Activated naive CD4-positive, alpha-beta T cell treated with anti-CD3 and anti-CD28 coated beads, Interleukin-2, amount 50 U/mL, for 72 hours (primary cell): ENCODE measurements around the gene WDR7. TPM values are rescaled to one million over a fixed set of nuclear protein-coding genes. Genes with fewer than 3 reads are reported as not detected.

ENCODE experiments used
- ATAC-seq, 2 donors: fragments of 150-1000 bp; cut with Tn5 transposase; 2 replicates each; pipeline ENCODE4 v1.10.0; 2021; ENCODE audit warnings: mild to moderate bottlenecking in 2 of 2, moderate library complexity in 2 of 2
- DNase-seq, 2 donors: peaks; one replicate each; pipeline ENCODE4 v3.0.0; 2021 to 2022; ENCODE audit warnings: low spot score in 2 of 2
- H3K27ac Mint-ChIP-seq, 2 donors: one replicate each; pipeline ENCODE4 v1.8.0; 2022; ENCODE audit warnings: mild to moderate bottlenecking in 2 of 2, mixed read lengths in 2 of 2
- H3K36me3 Mint-ChIP-seq, 2 donors: one replicate each; pipeline ENCODE4 v1.8.0; 2022; ENCODE audit warnings: mixed read lengths in 2 of 2
- H3K9me3 Mint-ChIP-seq, 2 donors: one replicate each; pipeline ENCODE4 v1.8.0; 2022; ENCODE audit warnings: mixed read lengths in 2 of 2
- total RNA-seq, 2 donors: library from RNA; stranded (reverse); gene quantifications; one replicate each; pipeline ENCODE4 v1.2.3, GENCODE V29; 2022

Gene WDR7
- total RNA-seq, 2 donors from 2014 or later = 21.9 to 33.7 TPM

DNA sequence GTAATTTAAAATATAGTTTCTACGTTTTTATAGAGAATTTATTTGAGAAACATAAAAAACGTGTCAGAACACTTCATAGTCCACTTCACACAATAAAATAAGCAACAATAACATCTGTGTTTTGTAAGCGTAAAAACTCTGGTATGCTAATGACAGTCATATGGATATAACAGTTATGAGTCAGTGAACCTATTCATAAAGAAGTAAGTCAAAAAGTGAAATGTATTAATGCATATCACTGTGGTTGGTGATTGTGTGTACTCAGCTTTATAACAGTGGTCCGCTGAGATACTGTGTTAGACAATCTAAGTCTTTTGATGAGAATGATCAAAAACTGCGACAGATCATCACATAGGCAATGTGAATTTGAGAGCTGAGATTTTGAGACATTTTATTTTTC is 153.2 kb downstream of the WDR7 start:
- Mint-ChIP-seq H3K9me3 (no peaks in the 10 kb centered on the region), H3K27ac (no peak overlapping the region), H3K36me3 (no peaks in the 10 kb centered on the region)
- no peak for DNase-seq
- peak; percentile 60 to 93 for ATAC-seq

DNA sequence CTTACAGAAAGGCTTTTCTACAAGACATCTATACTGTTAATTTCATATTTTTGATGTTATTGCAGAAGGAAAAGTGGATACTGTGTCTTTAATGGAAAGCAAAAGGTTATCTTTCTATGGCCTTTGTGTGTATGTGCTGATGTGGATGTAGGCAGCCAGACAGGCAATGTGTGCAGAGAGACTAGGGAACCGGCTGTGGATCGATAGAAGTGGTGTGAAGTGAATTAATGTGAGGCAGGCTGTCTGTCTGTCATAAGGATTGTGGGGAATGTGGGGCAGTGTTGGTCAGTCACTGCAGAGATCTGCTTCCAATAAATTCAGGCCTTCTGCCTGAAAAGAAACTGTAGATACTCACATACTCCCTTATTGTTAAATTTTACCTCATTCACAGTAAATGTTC is 156.7 kb downstream of the WDR7 start:
- no peak for ATAC-seq

DNA sequence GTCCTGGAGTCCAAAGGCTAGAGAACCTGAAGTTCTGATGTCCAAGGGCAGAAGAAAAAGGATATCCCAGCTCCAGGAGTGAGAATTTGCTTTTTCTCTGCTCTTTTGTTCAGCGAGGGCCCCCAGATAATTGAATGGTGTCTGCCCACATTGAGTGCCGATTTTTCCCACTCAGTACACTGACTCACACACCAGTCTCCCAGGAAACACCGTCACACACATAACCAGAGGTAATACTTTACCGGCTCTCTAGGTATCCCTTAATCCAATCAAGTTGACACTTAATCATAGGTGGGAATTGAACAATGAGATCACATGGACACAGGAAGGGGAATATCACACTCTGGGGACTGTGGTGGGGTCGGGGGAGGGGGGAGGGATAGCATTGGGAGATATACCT is 161.5 kb downstream of the WDR7 start:
- Mint-ChIP-seq H3K27ac (no peak overlapping the region), H3K9me3 (no peaks in the 10 kb centered on the region), H3K36me3 (peaks cover 0 to 8% of the 10 kb centered on the region in 2 donors)
- ATAC-seq (no peak), DNase-seq (no peak)

More for the DNA sequence above, 156.7 kb downstream of the WDR7 start:
- no peaks in the 10 kb centered on the region for H3K36me3 Mint-ChIP-seq
- H3K27ac Mint-ChIP-seq = no peak overlapping the region
- H3K9me3 Mint-ChIP-seq = no peaks in the 10 kb centered on the region
- DNase-seq = no peak

DNA sequence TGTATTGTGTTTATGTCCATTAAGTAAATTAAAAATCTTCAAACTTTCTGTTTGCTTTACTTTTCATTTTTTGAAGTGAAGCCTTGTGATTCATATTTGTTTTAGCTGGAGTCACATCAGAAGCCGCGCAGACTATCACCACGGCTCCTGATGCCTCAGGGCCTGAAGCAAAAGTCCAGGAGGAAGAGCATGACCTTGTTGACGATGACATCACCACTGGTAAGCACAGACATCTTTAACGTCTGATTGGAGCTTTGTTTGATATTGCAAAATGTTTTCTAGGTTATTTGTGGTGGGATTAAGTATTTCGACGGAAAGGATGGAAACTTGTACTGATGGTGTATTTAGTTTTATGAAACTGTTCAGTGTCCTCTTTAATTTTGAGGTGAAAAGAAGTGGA is 164.8 kb downstream of the WDR7 start:
- peaks cover 0 to 8% of the 10 kb centered on the region in 2 donors for H3K36me3 Mint-ChIP-seq
- DNase-seq (no peak), ATAC-seq (no peak)
- H3K9me3 Mint-ChIP-seq = no peaks in the 10 kb centered on the region
- H3K27ac Mint-ChIP-seq = no peak overlapping the region

DNA sequence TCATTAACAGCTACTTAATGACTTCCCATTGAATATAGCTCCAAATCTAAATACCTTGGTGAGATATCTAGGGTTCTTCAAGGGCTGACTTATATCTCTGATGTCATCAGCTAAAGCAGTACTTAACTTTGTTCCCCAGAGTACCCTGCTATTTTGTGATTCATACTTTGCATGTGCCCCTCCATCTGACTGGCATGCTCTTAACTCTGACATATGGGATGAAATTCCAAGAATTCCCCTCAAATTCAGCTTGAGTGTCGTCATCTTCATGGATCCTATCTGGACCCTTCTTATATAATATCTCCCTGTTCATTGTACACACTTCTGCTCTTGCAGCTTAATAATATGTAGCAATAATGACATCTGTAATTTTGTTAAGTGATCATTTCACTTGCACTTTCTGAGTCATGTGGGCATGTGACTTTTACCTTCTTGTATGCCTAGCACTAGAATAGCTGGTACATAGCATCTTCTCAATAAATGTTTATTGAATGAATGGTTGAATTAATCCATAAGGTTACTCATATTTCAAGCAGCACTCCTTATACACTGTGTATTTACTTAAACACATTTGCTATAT is 172.9 kb downstream of the WDR7 start:
- H3K27ac Mint-ChIP-seq = no peak overlapping the region
- peaks cover 0 to 7% of the 10 kb centered on the region in 2 donors for H3K9me3 Mint-ChIP-seq
- DNase-seq (no peak), ATAC-seq (no peak)
- H3K36me3 Mint-ChIP-seq = peaks cover 7 to 8% of the 10 kb centered on the region in 2 donors

DNA sequence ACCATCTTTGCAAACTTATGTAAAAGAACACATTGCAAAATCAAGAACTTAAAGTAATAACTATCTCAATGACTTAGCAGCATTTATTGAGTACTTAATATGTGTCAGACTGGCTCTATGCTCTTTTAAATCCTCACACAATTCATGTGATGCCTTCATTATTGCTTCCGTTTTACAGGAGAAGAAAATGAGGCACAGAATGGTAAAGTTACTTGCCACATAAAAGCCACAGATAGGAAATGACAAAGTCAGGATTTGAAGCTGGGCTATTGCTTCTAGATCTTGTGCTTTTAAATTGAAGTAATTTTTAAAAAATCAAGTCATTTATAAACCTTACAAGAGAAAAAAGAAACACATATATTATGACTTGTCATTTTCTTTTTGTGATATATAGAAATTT is 174.2 kb downstream of the WDR7 start:
- Mint-ChIP-seq H3K36me3 (peaks cover 8 to 18% of the 10 kb centered on the region in 2 donors), H3K27ac (no peak overlapping the region), H3K9me3 (peaks cover 0 to 7% of the 10 kb centered on the region in 2 donors)
- ATAC-seq (no peak), DNase-seq (no peak)

DNA sequence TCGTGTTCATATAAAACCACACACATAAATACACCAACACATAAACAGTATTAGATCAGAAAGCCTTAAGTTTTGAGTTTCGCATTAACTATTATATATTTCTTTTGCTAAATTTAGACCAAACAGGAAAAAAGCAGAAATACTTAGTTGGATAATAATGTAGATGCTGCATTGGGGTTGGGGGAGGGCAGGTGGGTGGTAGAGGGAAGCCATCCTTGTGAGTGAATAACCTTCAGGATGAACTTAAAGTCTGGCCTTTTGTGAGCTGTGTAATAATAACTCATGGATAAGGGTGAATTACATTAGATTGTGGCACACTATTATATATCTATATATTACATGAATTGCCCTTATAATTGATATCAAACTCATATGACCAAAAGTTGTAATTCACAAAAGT is 174.7 kb downstream of the WDR7 start:
- Mint-ChIP-seq H3K36me3 (peaks cover 8 to 20% of the 10 kb centered on the region in 2 donors), H3K9me3 (peaks cover 0 to 7% of the 10 kb centered on the region in 2 donors), H3K27ac (no peak overlapping the region)
- ATAC-seq = no peak
- no peak for DNase-seq

DNA sequence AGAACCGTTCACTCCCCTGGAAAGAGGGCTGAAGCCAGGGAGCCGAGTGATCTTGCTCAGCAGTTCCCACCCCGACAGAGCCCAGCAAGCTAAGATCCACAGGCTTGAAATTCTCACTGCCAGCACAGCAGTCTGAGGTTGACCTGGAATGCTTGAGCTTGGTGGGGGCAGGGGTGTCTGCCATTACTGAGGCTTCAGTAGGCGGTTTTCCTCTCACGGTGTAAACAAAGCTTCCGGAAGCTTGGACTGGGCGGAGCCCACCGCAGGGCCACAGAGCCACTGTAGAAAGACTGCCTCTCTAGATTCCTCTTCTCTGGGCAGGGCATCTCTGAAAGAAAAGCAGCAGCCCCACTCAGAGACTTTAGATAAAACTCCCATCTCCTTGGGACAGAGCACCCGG is 180.8 kb downstream of the WDR7 start:
- DNase-seq (no peak), ATAC-seq (no peak)
- Mint-ChIP-seq H3K36me3 (peaks cover 4 to 26% of the 10 kb centered on the region in 2 donors), H3K27ac (no peak overlapping the region), H3K9me3 (peaks cover 0 to 4% of the 10 kb centered on the region in 2 donors)

DNA sequence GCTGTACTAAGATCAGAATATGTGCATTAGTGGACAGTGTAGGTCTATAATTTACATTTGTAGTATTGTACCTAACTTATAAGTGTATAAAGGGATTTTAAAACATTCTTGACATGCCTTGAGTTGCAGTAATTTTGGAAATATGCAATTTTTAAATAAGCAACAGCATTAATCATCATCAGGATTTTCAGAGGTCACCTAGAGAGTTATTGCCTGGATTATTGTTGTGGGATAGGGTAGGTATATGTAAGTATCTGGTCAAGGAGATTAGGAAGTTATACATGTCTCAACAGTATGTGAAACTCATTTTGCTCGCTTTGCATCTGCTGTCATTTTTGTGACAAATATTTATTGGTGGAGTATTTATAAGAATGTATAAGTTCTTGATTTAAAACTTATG is 184.2 kb downstream of the WDR7 start:
- DNase-seq = no peak
- Mint-ChIP-seq H3K9me3 (no peaks in the 10 kb centered on the region), H3K27ac (no peak overlapping the region), H3K36me3 (peaks cover 0 to 20% of the 10 kb centered on the region in 2 donors)
- no peak for ATAC-seq

DNA sequence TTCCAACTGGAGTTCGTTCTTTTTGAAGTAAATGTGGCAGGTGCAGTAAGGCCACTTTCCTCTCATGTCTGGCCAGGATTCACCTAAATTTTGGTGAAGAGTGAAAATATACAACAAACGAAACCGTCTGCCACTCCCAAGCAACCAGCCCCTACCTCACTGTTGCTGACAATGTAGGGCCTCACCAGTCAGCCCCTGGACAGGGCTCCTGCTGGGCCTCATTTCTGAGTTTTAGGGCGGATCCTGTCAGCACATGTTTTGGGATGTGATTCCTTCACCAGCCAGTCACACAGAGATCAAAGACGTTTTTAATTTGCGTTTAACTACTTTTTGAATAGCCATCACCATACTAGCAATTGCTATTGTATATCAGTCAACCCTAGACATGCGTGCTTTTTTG is 185.0 kb downstream of the WDR7 start:
- Mint-ChIP-seq H3K9me3 (no peaks in the 10 kb centered on the region), H3K36me3 (peaks cover 0 to 15% of the 10 kb centered on the region in 2 donors), H3K27ac (no peak overlapping the region)
- no peak for ATAC-seq
- DNase-seq = no peak

DNA sequence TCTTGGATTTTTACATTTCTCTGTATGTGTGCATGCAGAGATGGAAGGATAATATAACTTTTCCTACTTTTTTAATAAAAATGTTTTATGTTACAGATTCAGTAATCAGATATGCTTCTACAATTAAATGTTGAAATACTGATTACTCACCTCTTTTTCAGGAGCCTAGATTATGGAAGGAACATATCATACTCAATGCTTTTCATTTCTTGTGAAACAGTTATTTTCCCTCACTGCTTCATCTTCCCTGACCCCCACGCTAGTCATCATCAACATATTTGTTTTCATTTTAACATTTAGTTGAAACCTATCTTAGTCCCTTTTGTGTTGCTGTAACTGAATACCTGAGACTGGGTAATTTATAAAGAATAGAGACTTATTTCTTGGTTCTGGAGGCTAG is 190.7 kb downstream of the WDR7 start:
- H3K36me3 Mint-ChIP-seq = peaks cover 5 to 11% of the 10 kb centered on the region in 2 donors
- no peak overlapping the region for H3K27ac Mint-ChIP-seq
- no peak for ATAC-seq
- no peak for DNase-seq
- H3K9me3 Mint-ChIP-seq = peaks cover 4 to 5% of the 10 kb centered on the region in 2 donors

DNA sequence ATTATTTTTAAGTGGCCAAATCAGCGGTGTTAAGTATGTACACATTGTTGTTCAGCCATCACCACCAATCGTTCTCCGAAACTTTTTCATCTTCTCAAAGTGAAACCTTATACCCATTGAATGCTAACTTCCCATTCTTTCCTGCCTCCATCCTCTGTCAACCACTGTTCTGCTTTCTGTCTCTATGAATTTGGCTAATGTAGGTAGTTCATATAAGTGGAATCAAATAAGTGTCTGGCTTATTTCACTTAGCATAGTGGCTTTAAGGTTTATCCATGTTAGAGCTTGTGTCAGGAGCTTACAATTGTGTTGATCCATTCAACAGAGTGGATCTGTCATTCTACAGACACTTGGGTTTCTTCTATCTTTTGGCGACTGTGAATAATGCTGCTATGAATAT is 192.1 kb downstream of the WDR7 start:
- H3K27ac Mint-ChIP-seq = no peak overlapping the region

DNA sequence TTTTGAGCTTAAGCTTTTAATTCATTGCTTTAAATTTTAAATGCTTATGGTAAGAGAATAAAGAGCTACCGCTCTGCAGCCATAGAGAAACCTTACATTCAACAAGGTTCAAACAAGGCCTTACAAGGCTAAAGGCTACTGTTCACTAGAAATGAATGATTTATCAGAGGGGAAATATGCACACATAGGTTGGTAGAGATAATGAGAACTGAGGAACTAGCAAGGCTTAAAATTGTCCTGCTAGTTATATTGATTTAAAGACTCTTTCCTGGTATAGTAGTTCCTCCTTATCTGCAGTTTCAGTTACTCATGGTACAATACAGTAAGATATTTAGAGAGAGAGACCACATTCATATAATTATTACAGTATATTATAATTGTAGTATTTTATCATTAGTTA is 193.4 kb downstream of the WDR7 start:
- Mint-ChIP-seq H3K36me3 (peaks cover 17 to 25% of the 10 kb centered on the region in 2 donors), H3K27ac (no peak overlapping the region), H3K9me3 (peaks cover 14 to 15% of the 10 kb centered on the region in 2 donors)
- no peak for ATAC-seq
- DNase-seq = no peak

More for the DNA sequence above, 192.1 kb downstream of the WDR7 start:
- H3K9me3 Mint-ChIP-seq = peaks cover 8 to 9% of the 10 kb centered on the region in 2 donors
- DNase-seq = no peak
- no peak for ATAC-seq
- H3K36me3 Mint-ChIP-seq = peaks cover 8 to 16% of the 10 kb centered on the region in 2 donors

DNA sequence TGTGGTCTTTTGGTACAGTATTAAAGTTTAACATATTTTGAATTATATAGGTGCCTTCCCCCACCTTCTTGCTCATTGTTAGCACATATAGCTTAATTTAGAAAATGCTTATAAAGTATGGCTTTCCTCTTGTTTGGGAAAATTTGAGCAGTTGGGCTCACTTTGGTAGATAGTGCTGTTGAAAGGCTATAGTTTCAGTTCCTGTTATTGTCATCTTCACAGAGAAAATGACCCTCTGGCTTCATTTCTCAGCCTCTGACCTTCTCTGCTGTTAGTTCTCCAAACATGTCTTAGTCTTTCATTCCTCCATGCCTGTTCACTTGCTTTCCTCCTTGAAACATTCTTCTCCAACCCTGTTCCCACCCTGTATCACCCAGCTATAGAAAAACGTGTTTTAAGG is 200.6 kb downstream of the WDR7 start:
- H3K27ac Mint-ChIP-seq = no peak overlapping the region

DNA sequence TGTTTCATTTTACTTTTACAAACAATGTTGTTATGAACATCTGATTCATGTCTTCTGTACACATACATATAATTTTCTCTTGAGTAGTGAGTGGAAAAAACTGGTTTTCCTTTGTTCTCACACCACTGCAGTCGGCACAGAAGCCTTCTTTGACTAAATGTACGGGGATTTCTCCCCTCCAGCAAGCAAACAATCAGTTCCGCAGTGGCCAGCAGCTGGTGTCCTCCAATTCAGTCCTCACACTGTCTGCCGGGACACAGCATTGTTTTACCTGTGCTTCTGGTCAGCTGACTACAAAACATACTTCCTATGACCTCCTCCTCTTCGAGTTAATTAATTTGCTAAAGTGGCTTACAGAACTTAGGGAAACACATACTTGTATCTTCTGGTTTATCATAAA is 202.8 kb downstream of the WDR7 start:
- ATAC-seq (no peak), DNase-seq (no peak)
- Mint-ChIP-seq H3K27ac (no peak overlapping the region), H3K9me3 (peaks cover 2 to 3% of the 10 kb centered on the region in 2 donors), H3K36me3 (peaks cover 3 to 10% of the 10 kb centered on the region in 2 donors)

More for the DNA sequence above, 200.6 kb downstream of the WDR7 start:
- ATAC-seq = no peak
- Mint-ChIP-seq H3K9me3 (peaks cover 10 to 11% of the 10 kb centered on the region in 2 donors), H3K36me3 (peaks cover 13 to 20% of the 10 kb centered on the region in 2 donors)
- no peak for DNase-seq

DNA sequence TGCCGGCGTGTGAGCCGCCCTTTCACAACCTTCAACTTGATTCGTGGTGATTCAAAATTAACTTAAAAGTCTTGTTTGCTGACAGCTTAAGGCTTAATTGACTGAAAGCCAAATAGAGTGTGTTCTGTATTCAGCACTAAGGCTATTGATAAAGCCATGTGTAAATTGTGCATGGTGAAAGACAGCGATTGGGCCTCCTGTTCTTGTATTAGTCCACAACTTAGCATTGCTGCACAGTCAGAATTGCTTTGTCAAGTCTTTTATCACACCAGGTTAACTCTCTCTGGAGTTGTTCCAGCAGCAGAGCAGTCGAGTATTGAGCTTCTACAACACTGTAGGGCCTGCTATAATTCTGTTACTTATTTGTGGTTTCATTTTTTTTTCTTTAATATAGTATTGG is 210.1 kb downstream of the WDR7 start:
- H3K36me3 Mint-ChIP-seq = no peaks in the 10 kb centered on the region
- DNase-seq (no peak), ATAC-seq (no peak)

DNA sequence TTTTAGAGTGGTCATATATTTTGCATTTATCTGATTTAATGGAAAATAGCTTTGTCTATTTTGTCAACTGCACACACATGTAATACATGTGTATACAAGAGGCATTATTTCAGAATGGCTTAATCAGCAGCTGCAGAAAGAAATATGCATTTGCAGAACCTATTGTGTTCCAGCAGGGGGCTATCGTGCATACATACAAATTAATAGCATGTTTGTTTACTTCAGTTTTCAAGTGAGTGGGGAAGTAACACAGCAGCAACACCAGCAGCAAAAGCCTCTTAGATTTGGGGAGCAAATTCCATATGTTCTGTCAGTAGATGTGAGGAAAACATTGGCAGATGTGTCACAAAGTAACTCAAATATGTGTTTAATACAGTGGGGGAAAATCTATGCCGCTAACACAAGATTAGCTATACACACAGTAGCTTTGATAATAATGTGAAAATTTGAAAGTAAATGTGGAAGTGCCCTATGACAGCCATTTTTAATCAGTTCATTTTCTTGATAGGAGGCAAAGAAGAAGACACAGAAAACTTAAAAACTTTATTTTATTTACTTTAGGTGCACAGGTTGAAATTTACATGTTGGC is 218.1 kb downstream of the WDR7 start:
- no peak for DNase-seq
- Mint-ChIP-seq H3K9me3 (no peaks in the 10 kb centered on the region), H3K36me3 (no peaks in the 10 kb centered on the region), H3K27ac (no peak overlapping the region)
- no peak for ATAC-seq

More for the DNA sequence above, 210.1 kb downstream of the WDR7 start:
- no peak overlapping the region for H3K27ac Mint-ChIP-seq
- H3K9me3 Mint-ChIP-seq = no peaks in the 10 kb centered on the region

DNA sequence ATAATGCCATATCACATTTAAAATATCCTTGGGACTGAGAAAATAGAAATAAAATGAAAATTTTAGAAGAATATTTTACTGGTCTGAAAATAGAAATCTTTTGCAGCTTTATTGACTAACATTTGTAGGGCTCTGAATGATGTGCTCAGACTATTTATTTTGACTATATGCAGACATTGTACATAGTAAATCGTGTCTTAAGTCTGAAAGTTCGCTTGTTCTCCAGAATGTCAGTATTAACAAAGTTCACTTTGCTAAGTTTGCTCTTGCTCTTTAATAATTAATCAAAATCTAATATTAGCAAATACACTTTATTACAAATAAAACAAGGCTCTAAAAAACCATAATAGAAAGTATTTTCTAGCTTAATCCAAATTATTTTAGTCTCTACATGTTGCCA is 219.8 kb downstream of the WDR7 start:
- Mint-ChIP-seq H3K9me3 (no peaks in the 10 kb centered on the region), H3K36me3 (peaks cover 0 to 6% of the 10 kb centered on the region in 2 donors), H3K27ac (no peak overlapping the region)
- no peak for ATAC-seq
- DNase-seq = no peak
